B cell (primary cell): ENCODE results near the gene SHMT2. TPM values are rescaled to one million over a fixed set of nuclear protein-coding genes. Genes with fewer than 3 reads are reported as not detected.

Experiments used
- ATAC-seq: fragments of 200-7000 bp; cut with Tn5 transposase; one replicate; pipeline ENCODE4 v1.10.0; 2021; ENCODE audit warnings: low read depth, mild to moderate bottlenecking, moderate number of reproducible peaks, moderate library complexity
- CTCF ChIA-PET: fragments of 350-600 bp; sonication (Branson Sonifier 250); formaldehyde crosslinking; loops from one replicate; lab custom pipeline; 2021; ENCODE audit warnings: antibody characterized with exemption, inconsistent platforms; lab: Charles Lee
- POLR2A ChIA-PET: fragments of 350-600 bp; sonication (Branson Sonifier 250); formaldehyde crosslinking; loops from one replicate; lab custom pipeline; 2021; ENCODE audit warnings: antibody characterized with exemption; lab: Charles Lee
- DNase-seq: peaks from one replicate; pipeline ENCODE4 v3.0.0; 2013
- H2AFZ ChIP-seq: 2 replicates; pipeline ENCODE4 v1.6.1; 2012; ENCODE audit warnings: mild to moderate bottlenecking, low read depth, low read length; ENCODE audit not compliant: insufficient read depth, poor library complexity, severe bottlenecking
- H3K27ac ChIP-seq, 2 donors: 1 replicate in 1 of 2; 2 replicates in 1 of 2; pipeline ENCODE4 v1.5.1; 2012 to 2013; ENCODE audit warnings: low read length in 2 of 2, mild to moderate bottlenecking in 2 of 2, moderate library complexity in 1 of 2
- H3K27me3 ChIP-seq, 4 experiments: fragments of 200-600 bp in 1 of 4; sonication (generic) in 1 of 4; replicated peaks in 1 of 4; 1 replicate in 2 of 4; 2 replicates in 2 of 4; pipeline versions ENCODE4 v1.6.1 to v1.7.0; 2013 to 2016; ENCODE audit warnings: low read length in 3 of 4, mild to moderate bottlenecking in 2 of 4, mixed read lengths in 1 of 4, moderate library complexity in 1 of 4; ENCODE audit not compliant: insufficient read depth in 4 of 4, control insufficient read depth in 3 of 4; ENCODE audit errors: control extremely low read depth in 1 of 4
- H3K36me3 ChIP-seq, 2 experiments: replicated peaks in 1 of 2; 1 replicate in 1 of 2; 2 replicates in 1 of 2; pipeline versions ENCODE4 v1.6.1 to v1.7.1; 2013; ENCODE audit warnings: low read length in 1 of 2; ENCODE audit not compliant: insufficient read depth in 2 of 2, control insufficient read depth in 1 of 2; ENCODE audit errors: control extremely low read depth in 1 of 2, extremely low read depth in 1 of 2
- H3K4me1 ChIP-seq, 2 donors: fragments of 200-600 bp in 1 of 2; sonication (generic) in 1 of 2; 1 replicate in 1 of 2; 2 replicates in 1 of 2; pipeline versions ENCODE4 v1.5.1 to v1.6.1; 2013 to 2017; ENCODE audit warnings: low read length in 2 of 2; ENCODE audit not compliant: control insufficient read depth in 2 of 2, insufficient read depth in 2 of 2
- H3K4me2 ChIP-seq: replicated peaks from 2 replicates; pipeline ENCODE3; 2012; ENCODE audit warnings: mild to moderate bottlenecking, low read depth, low read length; ENCODE audit not compliant: poor library complexity, severe bottlenecking
- H3K4me3 ChIP-seq, 5 experiments: fragments of 200-600 bp in 1 of 5; sonication (generic) in 1 of 5; 1 replicate in 3 of 5; 2 replicates in 2 of 5; pipeline versions ENCODE4 v1.5.1 to v1.7.0; 2011 to 2016; ENCODE audit warnings: low read length in 4 of 5, mild to moderate bottlenecking in 4 of 5, low read depth in 2 of 5, control low read depth in 1 of 5, moderate library complexity in 1 of 5; ENCODE audit not compliant: insufficient read depth in 1 of 5; ENCODE audit errors: control extremely low read depth in 1 of 5, extremely low read depth in 1 of 5
- H3K79me2 ChIP-seq: fragments of 200-600 bp; sonication (generic); one replicate; pipeline ENCODE4 v1.6.0; 2016; ENCODE audit warnings: low read length; ENCODE audit not compliant: control insufficient read depth, insufficient read depth
- H3K9ac ChIP-seq: fragments of 200-600 bp; sonication (generic); 2 replicates; pipeline ENCODE4 v1.6.1; 2017; ENCODE audit warnings: mild to moderate bottlenecking, low read length, moderate library complexity
- H3K9me3 ChIP-seq, 3 donors: one replicate each; pipeline versions ENCODE4 v1.6.1 to v1.7.1; 2013; ENCODE audit warnings: low read length in 2 of 3; ENCODE audit not compliant: control insufficient read depth in 2 of 3, insufficient read depth in 1 of 3; ENCODE audit errors: control extremely low read depth in 1 of 3
- H4K20me1 ChIP-seq: 2 replicates; pipeline ENCODE4 v1.6.0; 2012; ENCODE audit warnings: mild to moderate bottlenecking, low read length; ENCODE audit not compliant: insufficient read depth, control insufficient read depth, poor library complexity, severe bottlenecking
- H3K27ac Mint-ChIP-seq: one replicate; pipeline ENCODE4 v1.8.0; 2021; ENCODE audit warnings: mixed read lengths
- H3K27me3 Mint-ChIP-seq: one replicate; pipeline ENCODE4 v1.8.0; 2021; ENCODE audit warnings: mixed read lengths
- H3K4me1 Mint-ChIP-seq: one replicate; pipeline ENCODE4 v1.8.0; 2021; ENCODE audit warnings: mixed read lengths
- H3K4me3 Mint-ChIP-seq: one replicate; pipeline ENCODE4 v1.8.0; 2021; ENCODE audit warnings: mixed read lengths
- H3K9me3 Mint-ChIP-seq: one replicate; pipeline ENCODE4 v1.8.0; 2022; ENCODE audit warnings: mixed read lengths; ENCODE audit not compliant: insufficient read depth
- EZH2 ChIP-seq: IDR thresholded peaks from 2 replicates; pipeline ENCODE4 v1.6.1; 2012; ENCODE audit warnings: borderline replicate concordance, low read depth, mild to moderate bottlenecking, moderate library complexity, low read length; ENCODE audit not compliant: insufficient read depth, poor library complexity, severe bottlenecking
- WGBS: methylation state at CpG from one replicate; pipeline ENCODE4 v1.1.5; 2013; ENCODE audit warnings: missing lambda C conversion rate; ENCODE audit not compliant: insufficient coverage; 5-methylcytosine and 5-hydroxymethylcytosine counted together
- intact Hi-C: fragments of 100-400 bp; cut with micrococcal nuclease; formaldehyde crosslinking; loops from one replicate; pipeline ENCODE4 v1.10.0; 2022
- polyA plus RNA-seq: library from polyadenylated mRNA; depleted of rRNA; stranded (reverse); fragments of >200 nt; gene quantifications from 2 replicates; pipeline ENCODE4 v1.2.3, GENCODE V29; 2012
- total RNA-seq, 2 donors: library from RNA; stranded (reverse); fragments of 120-200 nt in 1 of 2; gene quantifications; 1 replicate in 1 of 2; 2 replicates in 1 of 2; pipeline versions ENCODE4 v1.2.3 to v1.2.4, GENCODE V29; 2013 to 2022
- TF ChIP-seq, protein P1 (sequence below): fragments of 200-600 bp; IDR thresholded peaks from one replicate; pipeline ENCODE4 v1.8.0; 2022; ENCODE audit warnings: antibody characterized with exemption, mild to moderate bottlenecking

SHMT2 gene
- total and polyA plus RNA-seq, 2 donors (not counting 1 experiment from before 2014, with no cell fraction given) = 166 to 236 TPM

DNA sequence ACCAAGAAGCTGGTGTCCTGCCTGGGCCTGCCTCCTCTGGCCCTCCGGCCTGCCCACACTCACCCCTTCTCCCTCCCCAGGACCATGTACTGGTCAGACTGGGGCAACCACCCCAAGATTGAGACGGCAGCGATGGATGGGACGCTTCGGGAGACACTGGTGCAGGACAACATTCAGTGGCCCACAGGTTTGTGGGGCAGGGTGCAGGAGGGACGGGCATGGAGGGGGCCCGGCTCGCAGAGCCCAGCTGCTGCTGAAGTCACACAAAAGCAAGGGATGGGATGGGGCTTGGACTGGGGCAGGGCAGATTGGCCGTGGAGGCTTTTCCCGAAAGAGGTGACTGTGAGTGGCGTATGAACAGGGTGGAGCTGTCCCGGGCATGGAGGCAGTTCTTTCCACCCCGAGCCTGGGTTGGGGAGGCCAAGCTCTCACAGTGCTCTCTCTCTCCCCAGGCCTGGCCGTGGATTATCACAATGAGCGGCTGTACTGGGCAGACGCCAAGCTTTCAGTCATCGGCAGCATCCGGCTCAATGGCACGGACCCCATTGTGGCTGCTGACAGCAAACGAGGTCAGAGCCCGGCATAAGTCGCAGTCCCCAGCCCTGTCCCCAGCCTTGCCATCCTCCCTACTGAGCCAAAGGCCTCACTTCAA lies 20.8 kb upstream of the SHMT2 start:
- POLR2A ChIA-PET = no interaction called here
- Histone ChIP-seq H3K4me3 (no peak overlapping the region), H3K27me3 (peaks cover 0 to 13% (median under 1%) of the 10 kb centered on the region in 4 experiments), H3K4me2 (no peak overlapping the region), H3K36me3 (no peaks in the 10 kb centered on the region), H3K27ac (no peak overlapping the region), H3K79me2 (no peaks in the 10 kb centered on the region), H3K4me1 (peaks cover 5 to 10% of the 10 kb centered on the region in 2 donors), H2AFZ (no peak overlapping the region), H4K20me1 (no peaks in the 10 kb centered on the region), H3K9ac (no peak overlapping the region), H3K9me3 (no peaks in the 10 kb centered on the region)
- TF ChIP-seq, protein P1, sequence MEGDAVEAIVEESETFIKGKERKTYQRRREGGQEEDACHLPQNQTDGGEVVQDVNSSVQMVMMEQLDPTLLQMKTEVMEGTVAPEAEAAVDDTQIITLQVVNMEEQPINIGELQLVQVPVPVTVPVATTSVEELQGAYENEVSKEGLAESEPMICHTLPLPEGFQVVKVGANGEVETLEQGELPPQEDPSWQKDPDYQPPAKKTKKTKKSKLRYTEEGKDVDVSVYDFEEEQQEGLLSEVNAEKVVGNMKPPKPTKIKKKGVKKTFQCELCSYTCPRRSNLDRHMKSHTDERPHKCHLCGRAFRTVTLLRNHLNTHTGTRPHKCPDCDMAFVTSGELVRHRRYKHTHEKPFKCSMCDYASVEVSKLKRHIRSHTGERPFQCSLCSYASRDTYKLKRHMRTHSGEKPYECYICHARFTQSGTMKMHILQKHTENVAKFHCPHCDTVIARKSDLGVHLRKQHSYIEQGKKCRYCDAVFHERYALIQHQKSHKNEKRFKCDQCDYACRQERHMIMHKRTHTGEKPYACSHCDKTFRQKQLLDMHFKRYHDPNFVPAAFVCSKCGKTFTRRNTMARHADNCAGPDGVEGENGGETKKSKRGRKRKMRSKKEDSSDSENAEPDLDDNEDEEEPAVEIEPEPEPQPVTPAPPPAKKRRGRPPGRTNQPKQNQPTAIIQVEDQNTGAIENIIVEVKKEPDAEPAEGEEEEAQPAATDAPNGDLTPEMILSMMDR = no peak
- no peak for TF ChIP-seq EZH2
- ATAC-seq (no peak), DNase-seq (no peak)
- peaks cover 9% of the 10 kb centered on the region for H3K4me1 Mint-ChIP-seq
- WGBS = 92% methylated on average over 22 of the region's 22 CpGs
- CTCF ChIA-PET = interaction anchor here (0.8 to 1.9 kb wide), 2 partner anchors 34 to 36 kb away, joined by 4 to 9 read pairs; no protein-coding TSS in a partner anchor
- peaks cover 6% of the 10 kb centered on the region for H3K27me3 Mint-ChIP-seq
- intact Hi-C loops = no loop called here
- H3K4me3 Mint-ChIP-seq = no peak overlapping the region
- no peak overlapping the region for H3K27ac Mint-ChIP-seq
- no peaks in the 10 kb centered on the region for H3K9me3 Mint-ChIP-seq

- peaks cover 16 to 21% of the 10 kb centered on the region in 2 donors for H3K4me1 ChIP-seq
- H2AFZ ChIP-seq = no peak overlapping the region
- H3K79me2 ChIP-seq = no peaks in the 10 kb centered on the region
- H3K9me3 ChIP-seq = no peaks in the 10 kb centered on the region
- H4K20me1 ChIP-seq = no peaks in the 10 kb centered on the region
- no peak overlapping the region for H3K27ac ChIP-seq
- H3K9ac ChIP-seq = no peak overlapping the region
- ATAC-seq = no peak
- DNase-seq = no peak
- CTCF ChIA-PET = interaction anchor here (0.6 kb wide), 1 partner anchor 26 kb away, joined by 3 read pairs; no protein-coding TSS in a partner anchor
- TF ChIP-seq, protein P1 = no peak
- Mint-ChIP-seq H3K4me1 (peaks cover 20% of the 10 kb centered on the region), H3K27ac (no peak overlapping the region), H3K9me3 (no peaks in the 10 kb centered on the region), H3K27me3 (peaks cover 10% of the 10 kb centered on the region), H3K4me3 (no peak overlapping the region)
- 82% methylated on average over 8 of the region's 8 CpGs for WGBS
- H3K4me2 ChIP-seq = no peak overlapping the region
- no peaks in the 10 kb centered on the region for H3K36me3 ChIP-seq
- POLR2A ChIA-PET = no interaction called here
- no peak overlapping the region for H3K4me3 ChIP-seq
- intact Hi-C loops = no loop called here
- peaks cover 0 to 25% (median 7%) of the 10 kb centered on the region in 4 experiments for H3K27me3 ChIP-seq
Observed at GRCh38 chr12:57209916-57210315, 19.6 kb upstream of the SHMT2 start.
